Measurements from ENCODE around the gene DENND2A.

DENND2A gene

DNA sequence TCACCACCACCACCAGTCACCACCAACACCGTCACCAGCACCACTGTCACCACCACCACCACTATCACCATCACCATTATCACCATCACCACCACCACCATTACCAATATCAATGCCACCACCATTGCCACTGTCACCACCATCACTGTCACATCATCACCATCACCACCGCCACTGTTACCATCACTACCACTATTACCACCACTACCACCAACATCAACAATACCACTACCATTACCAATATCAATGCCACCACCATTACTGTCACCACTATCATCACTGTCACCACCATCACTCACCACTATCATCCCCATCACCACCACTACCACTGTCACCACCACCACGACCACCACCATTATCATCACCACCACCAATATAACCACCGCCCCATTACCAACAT, 14.0 kb upstream of the DENND2A start:
- Histone ChIP-seq H3K9me3 (ENCODE audit: low read length) (peaks cover 3% of the 10 kb centered on the region; the same call in 1 of the 2 replicates), H3F3A (ENCODE audit: insufficient read depth, low read length) (no peaks in the 10 kb centered on the region)

DNA sequence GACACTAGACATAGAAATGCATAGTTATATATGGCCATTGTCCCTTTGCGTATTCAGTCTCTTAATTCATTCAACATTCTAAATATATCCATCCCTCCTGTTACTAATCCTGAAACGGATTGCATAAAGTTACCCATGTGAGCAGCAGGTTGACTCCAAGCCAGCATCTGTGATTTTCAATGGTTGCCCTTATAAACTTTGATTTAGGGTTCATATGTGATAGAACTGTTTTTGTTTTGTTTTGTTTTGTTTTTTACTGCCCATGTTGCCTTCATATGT, 13.4 kb upstream of the DENND2A start:
- H3K79me2 ChIP-seq (ENCODE audit: insufficient read depth, low read length): no peaks in the 10 kb centered on the region
- peaks cover 3% of the 10 kb centered on the region; the same call in 1 of the 2 replicates for H3K9me3 ChIP-seq (ENCODE audit: low read length)
- no peaks in the 10 kb centered on the region; the same call in 1 of the 2 replicates for H3K36me3 ChIP-seq (ENCODE audit: insufficient read depth, low read length)
- H2AFZ ChIP-seq (ENCODE audit: low read length): no peak overlapping the region
- peaks cover 10% of the 10 kb centered on the region for H3K4me1 ChIP-seq (ENCODE audit: insufficient read depth, low read length, severe bottlenecking)
- H3K4me3 ChIP-seq (ENCODE audit: low read depth, low read length, poor library complexity, severe bottlenecking): no peak overlapping the region
- no peak overlapping the region for H3K27ac ChIP-seq (ENCODE audit: low read depth, low read length, poor library complexity, severe bottlenecking)
- TF ChIP-seq EZH2 (IDR thresholded peaks at IDR 0.05; ENCODE audit: borderline replicate concordance, low read length): no peak
- TF ChIP-seq, protein P1, sequence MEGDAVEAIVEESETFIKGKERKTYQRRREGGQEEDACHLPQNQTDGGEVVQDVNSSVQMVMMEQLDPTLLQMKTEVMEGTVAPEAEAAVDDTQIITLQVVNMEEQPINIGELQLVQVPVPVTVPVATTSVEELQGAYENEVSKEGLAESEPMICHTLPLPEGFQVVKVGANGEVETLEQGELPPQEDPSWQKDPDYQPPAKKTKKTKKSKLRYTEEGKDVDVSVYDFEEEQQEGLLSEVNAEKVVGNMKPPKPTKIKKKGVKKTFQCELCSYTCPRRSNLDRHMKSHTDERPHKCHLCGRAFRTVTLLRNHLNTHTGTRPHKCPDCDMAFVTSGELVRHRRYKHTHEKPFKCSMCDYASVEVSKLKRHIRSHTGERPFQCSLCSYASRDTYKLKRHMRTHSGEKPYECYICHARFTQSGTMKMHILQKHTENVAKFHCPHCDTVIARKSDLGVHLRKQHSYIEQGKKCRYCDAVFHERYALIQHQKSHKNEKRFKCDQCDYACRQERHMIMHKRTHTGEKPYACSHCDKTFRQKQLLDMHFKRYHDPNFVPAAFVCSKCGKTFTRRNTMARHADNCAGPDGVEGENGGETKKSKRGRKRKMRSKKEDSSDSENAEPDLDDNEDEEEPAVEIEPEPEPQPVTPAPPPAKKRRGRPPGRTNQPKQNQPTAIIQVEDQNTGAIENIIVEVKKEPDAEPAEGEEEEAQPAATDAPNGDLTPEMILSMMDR (IDR thresholded peaks at IDR 0.05; ENCODE audit: low read length): no peak
- peaks cover 16% of the 10 kb centered on the region; the same call in 1 of the 2 replicates for H3K27me3 ChIP-seq (ENCODE audit: insufficient read depth, low read length)
- H3F3A ChIP-seq (ENCODE audit: insufficient read depth, low read length): no peaks in the 10 kb centered on the region
- no peaks in the 10 kb centered on the region for H3K9me2 ChIP-seq (ENCODE audit: low read depth, low read length)
- H3K4me2 ChIP-seq (ENCODE audit: low read length): no peak overlapping the region
- H4K20me1 ChIP-seq (ENCODE audit: insufficient read depth, low read length): no peaks in the 10 kb centered on the region
- H3K9ac ChIP-seq (ENCODE audit: low read length): no peak overlapping the region

More for the DNA sequence above, 14.0 kb upstream of the DENND2A start:
- Histone ChIP-seq H3K27ac (ENCODE audit: low read depth, low read length, poor library complexity, severe bottlenecking) (no peak overlapping the region), H4K20me1 (ENCODE audit: insufficient read depth, low read length) (no peaks in the 10 kb centered on the region), H3K79me2 (ENCODE audit: insufficient read depth, low read length) (no peaks in the 10 kb centered on the region), H2AFZ (ENCODE audit: low read length) (no peak overlapping the region), H3K9ac (ENCODE audit: low read length) (no peak overlapping the region), H3K9me2 (ENCODE audit: low read depth, low read length) (no peaks in the 10 kb centered on the region), H3K4me3 (ENCODE audit: low read depth, low read length, poor library complexity, severe bottlenecking) (no peak overlapping the region), H3K4me2 (ENCODE audit: low read length) (no peak overlapping the region), H3K36me3 (ENCODE audit: insufficient read depth, low read length) (no peaks in the 10 kb centered on the region; the same call in 1 of the 2 replicates), H3K27me3 (ENCODE audit: insufficient read depth, low read length) (peaks cover 13% of the 10 kb centered on the region; the same call in 1 of the 2 replicates), H3K4me1 (ENCODE audit: insufficient read depth, low read length, severe bottlenecking) (peaks cover 10% of the 10 kb centered on the region)
- no peak for TF ChIP-seq EZH2 (IDR thresholded peaks at IDR 0.05; ENCODE audit: borderline replicate concordance, low read length)
- TF ChIP-seq, protein P1 (IDR thresholded peaks at IDR 0.05; ENCODE audit: low read length): no peak

DNA sequence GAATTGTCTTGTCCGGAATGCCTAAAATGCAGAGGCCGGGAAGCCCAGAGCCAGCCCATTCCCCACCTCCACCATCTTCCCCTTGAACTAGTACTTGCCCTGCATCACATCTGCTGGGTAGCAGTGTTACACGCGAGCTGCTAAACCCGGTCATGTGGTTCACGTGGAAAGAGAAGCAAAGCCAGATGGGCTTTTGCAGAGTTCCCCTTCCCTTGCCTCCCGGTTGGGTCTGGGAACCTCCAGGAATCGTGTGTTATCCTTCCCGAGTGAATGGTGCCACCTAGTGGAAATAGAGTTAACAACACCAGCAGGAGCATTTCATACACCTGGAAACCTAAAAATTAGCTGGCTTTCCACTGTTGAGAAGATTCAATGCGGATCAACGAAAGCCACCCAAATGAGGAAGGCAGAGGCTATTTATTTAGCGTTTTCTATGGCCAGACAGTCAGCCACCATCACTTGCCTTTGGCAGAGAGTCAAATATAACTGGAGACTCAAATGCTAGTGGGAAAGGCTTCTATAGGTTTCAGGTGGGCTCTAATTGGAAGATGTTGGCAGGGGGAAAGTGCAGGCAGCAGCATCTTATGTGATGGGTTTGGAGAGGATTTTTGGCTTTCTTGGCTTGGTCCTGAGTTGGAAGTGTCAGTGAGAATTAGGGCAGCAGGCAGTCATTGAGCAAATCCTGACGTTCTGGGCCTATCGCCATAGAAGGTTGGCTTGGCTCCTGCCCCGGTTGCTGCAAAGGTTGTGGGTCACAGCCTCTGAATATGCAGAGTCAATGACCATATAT, 12.9 kb upstream of the DENND2A start:
- H3F3A ChIP-seq (ENCODE audit: insufficient read depth, low read length): no peaks in the 10 kb centered on the region
- H3K9me2 ChIP-seq (ENCODE audit: low read depth, low read length): no peaks in the 10 kb centered on the region
- H4K20me1 ChIP-seq (ENCODE audit: insufficient read depth, low read length): no peaks in the 10 kb centered on the region
- no peak overlapping the region for H3K9ac ChIP-seq (ENCODE audit: low read length)
- no peak overlapping the region for H3K27ac ChIP-seq (ENCODE audit: low read depth, low read length, poor library complexity, severe bottlenecking)
- H3K36me3 ChIP-seq (ENCODE audit: insufficient read depth, low read length): no peaks in the 10 kb centered on the region; the same call in 1 of the 2 replicates
- peaks cover 11% of the 10 kb centered on the region; the same call in 1 of the 2 replicates for H3K27me3 ChIP-seq (ENCODE audit: insufficient read depth, low read length)
- TF ChIP-seq, protein P1 (IDR thresholded peaks at IDR 0.05; ENCODE audit: low read length): peak; percentile 99
- no peak for TF ChIP-seq EZH2 (IDR thresholded peaks at IDR 0.05; ENCODE audit: borderline replicate concordance, low read length)
- H3K4me2 ChIP-seq (ENCODE audit: low read length): no peak overlapping the region
- no peak overlapping the region for H2AFZ ChIP-seq (ENCODE audit: low read length)
- H3K4me1 ChIP-seq (ENCODE audit: insufficient read depth, low read length, severe bottlenecking): peaks cover 10% of the 10 kb centered on the region
- H3K4me3 ChIP-seq (ENCODE audit: low read depth, low read length, poor library complexity, severe bottlenecking): no peak overlapping the region
- H3K9me3 ChIP-seq (ENCODE audit: low read length): peaks cover 3% of the 10 kb centered on the region; the same call in 1 of the 2 replicates
- H3K79me2 ChIP-seq (ENCODE audit: insufficient read depth, low read length): no peaks in the 10 kb centered on the region

Measured in OCI-LY1 (cell line).